T-helper 17 cell (primary cell): ENCODE results near the gene HLA-DOA. TPM values are rescaled to one million over a fixed set of nuclear protein-coding genes. Genes with fewer than 3 reads are reported as not detected.

Source experiments
- ATAC-seq: fragments of 150-1000 bp; cut with Tn5 transposase; 2 replicates; pipeline ENCODE4 v1.10.0; 2021; ENCODE audit warnings: mild to moderate bottlenecking, moderate library complexity
- DNase-seq, 3 donors: peaks; one replicate each; pipeline versions ENCODE4 v3.0.0 to v3.0.0-alpha.2; 2020 to 2021
- H3K9me3 ChIP-seq: one replicate; pipeline ENCODE4 v1.7.0; 2013; ENCODE audit warnings: low read length, mild to moderate bottlenecking; ENCODE audit not compliant: control insufficient read depth, poor library complexity, severe bottlenecking
- H3K27ac Mint-ChIP-seq: one replicate; pipeline ENCODE4 v1.8.0; 2022; ENCODE audit warnings: mild to moderate bottlenecking, moderate library complexity, mixed read lengths
- H3K27me3 Mint-ChIP-seq: one replicate; pipeline ENCODE4 v1.8.0; 2022; ENCODE audit warnings: mixed read lengths
- H3K36me3 Mint-ChIP-seq: one replicate; pipeline ENCODE4 v1.8.0; 2022; ENCODE audit warnings: low read depth, mixed read lengths
- H3K4me1 Mint-ChIP-seq: one replicate; pipeline ENCODE4 v1.8.0; 2022; ENCODE audit warnings: mild to moderate bottlenecking, mixed read lengths
- H3K4me3 Mint-ChIP-seq: one replicate; pipeline ENCODE4 v1.8.0; 2022; ENCODE audit warnings: mild to moderate bottlenecking, moderate library complexity, mixed read lengths
- total RNA-seq, 4 donors: library from RNA in 2 of 4; stranded (reverse) in 2 of 4; gene quantifications; one replicate each; pipeline ENCODE4 v1.2.3 and lab custom pipeline; 2022 to 2026

Gene HLA-DOA
- total RNA-seq, 2 donors from 2014 or later, result 2.6 to 5.1 TPM

GRCh38 chr6:33007831-33008400, 1.5 kb downstream of the HLA-DOA start:
- Mint-ChIP-seq H3K4me1 (peaks cover 15% of the 10 kb centered on the region), H3K4me3 (peak overlapping the region; percentile 56), H3K27me3 (peaks cover 63% of the 10 kb centered on the region)

GRCh38 chr6:33004940-33005339, 4.5 kb downstream of the HLA-DOA start:
- no peak for ATAC-seq
- peaks cover 19% of the 10 kb centered on the region for H3K4me1 Mint-ChIP-seq
- peaks cover 8% of the 10 kb centered on the region for H3K36me3 Mint-ChIP-seq
- H3K27ac Mint-ChIP-seq, result no peak overlapping the region
- no peak overlapping the region for H3K4me3 Mint-ChIP-seq
- H3K9me3 ChIP-seq, result no peaks in the 10 kb centered on the region
- peaks cover 79% of the 10 kb centered on the region for H3K27me3 Mint-ChIP-seq
- DNase-seq, result no peak

More at GRCh38 chr6:33007831-33008400, 1.5 kb downstream of the HLA-DOA start:
- H3K9me3 ChIP-seq, result no peaks in the 10 kb centered on the region
- DNase-seq (no peak), ATAC-seq (no peak)
- H3K36me3 Mint-ChIP-seq, result peaks cover 2% of the 10 kb centered on the region
- no peak overlapping the region for H3K27ac Mint-ChIP-seq

GRCh38 chr6:33001685-33002084, 7.7 kb downstream of the HLA-DOA start:
- H3K36me3 Mint-ChIP-seq, result peaks cover 8% of the 10 kb centered on the region
- no peaks in the 10 kb centered on the region for H3K9me3 ChIP-seq
- H3K27me3 Mint-ChIP-seq, result peaks cover 74% of the 10 kb centered on the region
- H3K4me3 Mint-ChIP-seq, result no peak overlapping the region
- no peak for DNase-seq
- ATAC-seq, result no peak
- peaks cover 7% of the 10 kb centered on the region for H3K4me1 Mint-ChIP-seq
- no peak overlapping the region for H3K27ac Mint-ChIP-seq

- peaks cover 65% of the 10 kb centered on the region for H3K27me3 Mint-ChIP-seq
- peaks cover 7% of the 10 kb centered on the region for H3K4me1 Mint-ChIP-seq
- H3K36me3 Mint-ChIP-seq, result peaks cover 8% of the 10 kb centered on the region
- no peak overlapping the region for H3K27ac Mint-ChIP-seq
- ATAC-seq (peak; percentile 55), DNase-seq (no peak)
- H3K9me3 ChIP-seq, result no peaks in the 10 kb centered on the region
- no peak overlapping the region for H3K4me3 Mint-ChIP-seq
These were observed 9.3 kb downstream of the HLA-DOA start for GRCh38 chr6:33000055-33000454.

- H3K36me3 Mint-ChIP-seq, result peaks cover 5% of the 10 kb centered on the region
- peaks cover 32% of the 10 kb centered on the region for H3K27me3 Mint-ChIP-seq
- no peak for ATAC-seq
- DNase-seq, result no peak
- H3K4me3 Mint-ChIP-seq, result no peak overlapping the region
- H3K4me1 Mint-ChIP-seq, result peaks cover 9% of the 10 kb centered on the region
- H3K9me3 ChIP-seq, result no peaks in the 10 kb centered on the region
- H3K27ac Mint-ChIP-seq, result no peak overlapping the region
These were observed 13.9 kb downstream of the HLA-DOA start for GRCh38 chr6:32995448-32995847.

- H3K9me3 ChIP-seq, result no peaks in the 10 kb centered on the region
- ATAC-seq, result no peak
- Mint-ChIP-seq H3K4me3 (no peak overlapping the region), H3K27me3 (peaks cover 23% of the 10 kb centered on the region), H3K36me3 (peaks cover 2% of the 10 kb centered on the region), H3K27ac (no peak overlapping the region), H3K4me1 (peaks cover 2% of the 10 kb centered on the region)
- no peak for DNase-seq
These were observed 15.9 kb downstream of the HLA-DOA start for GRCh38 chr6:32993363-32993973.

GRCh38 chr6:32991972-32992371, 17.4 kb downstream of the HLA-DOA start:
- H3K27ac Mint-ChIP-seq, result peak overlapping the region; percentile 4
- no peak for ATAC-seq
- peaks cover 2% of the 10 kb centered on the region for H3K36me3 Mint-ChIP-seq
- no peaks in the 10 kb centered on the region for H3K9me3 ChIP-seq
- H3K4me3 Mint-ChIP-seq, result no peak overlapping the region
- no peak for DNase-seq
- H3K27me3 Mint-ChIP-seq, result peaks cover 14% of the 10 kb centered on the region
- peaks cover 6% of the 10 kb centered on the region for H3K4me1 Mint-ChIP-seq

- H3K4me1 Mint-ChIP-seq, result peaks cover 11% of the 10 kb centered on the region
- DNase-seq (no peak), ATAC-seq (no peak)
- no peak overlapping the region for H3K4me3 Mint-ChIP-seq
- no peaks in the 10 kb centered on the region for H3K9me3 ChIP-seq
- H3K27me3 Mint-ChIP-seq, result peaks cover 14% of the 10 kb centered on the region
- H3K36me3 Mint-ChIP-seq, result peaks cover 2% of the 10 kb centered on the region
- no peak overlapping the region for H3K27ac Mint-ChIP-seq
These were observed 20.0 kb downstream of the HLA-DOA start for GRCh38 chr6:32989368-32989767.

GRCh38 chr6:32984622-32985389, 24.6 kb downstream of the HLA-DOA start:
- Mint-ChIP-seq H3K36me3 (no peaks in the 10 kb centered on the region), H3K4me1 (peaks cover 31% of the 10 kb centered on the region), H3K27ac (peak overlapping the region; percentile 54), H3K27me3 (no peaks in the 10 kb centered on the region), H3K4me3 (no peak overlapping the region)
- peak; percentile 73 for ATAC-seq
- DNase-seq, result peak; percentile 76 to 78 (median 77)
- H3K9me3 ChIP-seq, result no peaks in the 10 kb centered on the region

- Mint-ChIP-seq H3K4me3 (no peak overlapping the region), H3K27me3 (no peaks in the 10 kb centered on the region), H3K4me1 (peaks cover 31% of the 10 kb centered on the region), H3K36me3 (peaks cover 2% of the 10 kb centered on the region), H3K27ac (peak overlapping the region; percentile 54)
- no peak for DNase-seq
- no peaks in the 10 kb centered on the region for H3K9me3 ChIP-seq
- ATAC-seq, result peak; percentile 30
These were observed 25.3 kb downstream of the HLA-DOA start for GRCh38 chr6:32983964-32984621.

GRCh38 chr6:32983493-32983848, 25.9 kb downstream of the HLA-DOA start:
- H3K9me3 ChIP-seq, result no peaks in the 10 kb centered on the region
- Mint-ChIP-seq H3K27ac (peak overlapping the region; percentile 54), H3K27me3 (no peaks in the 10 kb centered on the region), H3K4me1 (peaks cover 35% of the 10 kb centered on the region), H3K36me3 (peaks cover 4% of the 10 kb centered on the region), H3K4me3 (no peak overlapping the region)
- ATAC-seq, result peak; percentile 4
- DNase-seq, result no peak

GRCh38 chr6:32982702-32983492, 26.5 kb downstream of the HLA-DOA start:
- Mint-ChIP-seq H3K27ac (peak overlapping the region; percentile 89), H3K27me3 (no peaks in the 10 kb centered on the region), H3K36me3 (peaks cover 4% of the 10 kb centered on the region), H3K4me3 (no peak overlapping the region), H3K4me1 (peaks cover 35% of the 10 kb centered on the region)
- DNase-seq, result no peak
- H3K9me3 ChIP-seq, result no peaks in the 10 kb centered on the region
- peak; percentile 1 for ATAC-seq
